Measurements from ENCODE around the gene RBP4.

- TF ChIP-seq POLR2A (IDR thresholded peaks at IDR 0.05; ENCODE audit: low read depth, low read length) (no peak), POLR2AphosphoS5 (IDR thresholded peaks at IDR 0.05; ENCODE audit: low read depth, low read length) (no peak), TAF1 (IDR thresholded peaks at IDR 0.05; ENCODE audit: low read depth, low read length) (no peak)
Observed at GRCh38 chr10:93604146-93604545, 3.1 kb upstream of the RBP4 start.
